OCI-LY1 (cell line): ENCODE data around the gene CCDC57.

Experiments
- H2AFZ ChIP-seq: fragments of 200-600 bp; sonication (generic), shearing (Covaris generic); 2 replicates; pipeline ENCODE4 v1.6.0; 2014; ENCODE audit warnings: antibody characterized with exemption, mild to moderate bottlenecking, low read length
- H3F3A ChIP-seq: fragments of 200-600 bp; sonication (generic), shearing (Covaris generic); 2 replicates; pipeline ENCODE4 v1.6.0; 2014; ENCODE audit warnings: mild to moderate bottlenecking, antibody characterized with exemption, low read length, moderate library complexity; ENCODE audit not compliant: insufficient read depth
- H3K27ac ChIP-seq: fragments of 200-600 bp; sonication (generic); 2 replicates; pipeline ENCODE4 v1.5.1; 2014; ENCODE audit warnings: low read length, mixed run types, mild to moderate bottlenecking, low read depth; ENCODE audit not compliant: poor library complexity, severe bottlenecking
- H3K27me3 ChIP-seq: fragments of 200-600 bp; sonication (generic); 2 replicates; pipeline ENCODE4 v1.6.0; 2014; ENCODE audit warnings: antibody characterized with exemption, mild to moderate bottlenecking, low read length, moderate library complexity; ENCODE audit not compliant: insufficient read depth
- H3K36me3 ChIP-seq: fragments of 200-600 bp; sonication (generic); 2 replicates; pipeline ENCODE4 v1.6.1; 2014; ENCODE audit warnings: mild to moderate bottlenecking, antibody characterized with exemption, low read length, moderate library complexity, mixed read lengths; ENCODE audit not compliant: insufficient read depth
- H3K4me1 ChIP-seq: fragments of 200-600 bp; sonication (generic); 2 replicates; pipeline ENCODE4 v1.5.1; 2014; ENCODE audit warnings: mild to moderate bottlenecking, low read length, moderate library complexity; ENCODE audit not compliant: insufficient read depth, severe bottlenecking
- H3K4me2 ChIP-seq: fragments of 200-600 bp; sonication (generic), shearing (Covaris generic); 2 replicates; pipeline ENCODE4 v1.6.1; 2014; ENCODE audit warnings: low read length
- H3K4me3 ChIP-seq: fragments of 200-600 bp; sonication (generic); 2 replicates; pipeline ENCODE4 v1.5.1; 2014; ENCODE audit warnings: low read length, low read depth, mild to moderate bottlenecking, mixed read lengths; ENCODE audit not compliant: poor library complexity, severe bottlenecking
- H3K79me2 ChIP-seq: fragments of 200-600 bp; shearing (Covaris generic); 2 replicates; pipeline ENCODE4 v1.6.1; 2016; ENCODE audit warnings: mixed run types, low read length, mixed read lengths; ENCODE audit not compliant: insufficient read depth
- H3K9ac ChIP-seq: fragments of 200-600 bp; sonication (generic), shearing (Covaris generic); 2 replicates; pipeline ENCODE4 v1.6.1; 2014; ENCODE audit warnings: mild to moderate bottlenecking, low read length, mixed read lengths
- H3K9me2 ChIP-seq: fragments of 200-600 bp; sonication (generic), shearing (Covaris generic); 2 replicates; pipeline ENCODE4 v1.6.1; 2014; ENCODE audit warnings: low read depth, mild to moderate bottlenecking, low read length, mixed read lengths
- H3K9me3 ChIP-seq: fragments of 200-600 bp; shearing (Covaris generic); 2 replicates; pipeline ENCODE4 v1.6.1; 2014; ENCODE audit warnings: low read length, mixed read lengths
- H4K20me1 ChIP-seq: fragments of 200-600 bp; sonication (generic), shearing (Covaris generic); 2 replicates; pipeline ENCODE4 v1.6.0; 2016; ENCODE audit warnings: mild to moderate bottlenecking, low read length; ENCODE audit not compliant: insufficient read depth
- EZH2 ChIP-seq: fragments of 200-600 bp; sonication (generic), shearing (Covaris generic); IDR thresholded peaks from 2 replicates; pipeline ENCODE4 v1.8.0; 2017; ENCODE audit warnings: borderline replicate concordance, mixed run types, mild to moderate bottlenecking, antibody characterized with exemption, low read length, moderate library complexity, mixed read lengths
- TF ChIP-seq, protein P1 (sequence below): fragments of 200-600 bp; sonication (generic), shearing (Covaris generic); IDR thresholded peaks from 2 replicates; pipeline ENCODE4 v1.5.1; 2017; ENCODE audit warnings: mild to moderate bottlenecking, antibody characterized with exemption, low read length, moderate library complexity, mixed read lengths

Gene CCDC57

DNA sequence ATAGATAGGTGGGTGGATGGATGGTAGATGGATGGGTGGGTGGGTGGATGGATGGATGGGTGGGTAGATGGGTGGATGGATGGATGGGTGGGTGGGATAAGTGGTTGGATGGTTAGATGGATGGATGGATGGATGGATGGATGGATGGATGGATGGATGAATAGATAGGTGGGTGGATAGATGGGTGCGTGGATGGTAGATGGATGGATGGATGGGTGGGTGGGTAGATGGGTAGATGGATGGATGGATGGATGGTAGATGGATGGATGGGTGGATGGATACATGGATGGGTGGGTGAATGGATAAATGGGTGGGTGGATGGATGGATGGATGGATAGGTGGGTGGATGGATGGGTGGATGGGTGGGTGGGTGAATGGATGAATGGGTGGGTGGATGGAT is 64.6 kb downstream of the CCDC57 start:
- H3F3A ChIP-seq: no peaks in the 10 kb centered on the region
- no peak overlapping the region for H3K4me3 ChIP-seq
- no peaks in the 10 kb centered on the region for H3K9me3 ChIP-seq
- no peak overlapping the region for H3K9ac ChIP-seq
- no peaks in the 10 kb centered on the region for H3K4me1 ChIP-seq
- no peak for TF ChIP-seq EZH2
- TF ChIP-seq, protein P1, sequence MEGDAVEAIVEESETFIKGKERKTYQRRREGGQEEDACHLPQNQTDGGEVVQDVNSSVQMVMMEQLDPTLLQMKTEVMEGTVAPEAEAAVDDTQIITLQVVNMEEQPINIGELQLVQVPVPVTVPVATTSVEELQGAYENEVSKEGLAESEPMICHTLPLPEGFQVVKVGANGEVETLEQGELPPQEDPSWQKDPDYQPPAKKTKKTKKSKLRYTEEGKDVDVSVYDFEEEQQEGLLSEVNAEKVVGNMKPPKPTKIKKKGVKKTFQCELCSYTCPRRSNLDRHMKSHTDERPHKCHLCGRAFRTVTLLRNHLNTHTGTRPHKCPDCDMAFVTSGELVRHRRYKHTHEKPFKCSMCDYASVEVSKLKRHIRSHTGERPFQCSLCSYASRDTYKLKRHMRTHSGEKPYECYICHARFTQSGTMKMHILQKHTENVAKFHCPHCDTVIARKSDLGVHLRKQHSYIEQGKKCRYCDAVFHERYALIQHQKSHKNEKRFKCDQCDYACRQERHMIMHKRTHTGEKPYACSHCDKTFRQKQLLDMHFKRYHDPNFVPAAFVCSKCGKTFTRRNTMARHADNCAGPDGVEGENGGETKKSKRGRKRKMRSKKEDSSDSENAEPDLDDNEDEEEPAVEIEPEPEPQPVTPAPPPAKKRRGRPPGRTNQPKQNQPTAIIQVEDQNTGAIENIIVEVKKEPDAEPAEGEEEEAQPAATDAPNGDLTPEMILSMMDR: no peak
- H2AFZ ChIP-seq: no peak overlapping the region
- H3K79me2 ChIP-seq: no peaks in the 10 kb centered on the region
- H4K20me1 ChIP-seq: no peaks in the 10 kb centered on the region
- no peaks in the 10 kb centered on the region for H3K36me3 ChIP-seq
- 0 out of 2 replicates have a peak, but pooled peaks cover 2% of the 10 kb centered on the region for H3K27me3 ChIP-seq
- H3K27ac ChIP-seq: no peak overlapping the region
- H3K9me2 ChIP-seq: no peaks in the 10 kb centered on the region
- H3K4me2 ChIP-seq: no peak overlapping the region

DNA sequence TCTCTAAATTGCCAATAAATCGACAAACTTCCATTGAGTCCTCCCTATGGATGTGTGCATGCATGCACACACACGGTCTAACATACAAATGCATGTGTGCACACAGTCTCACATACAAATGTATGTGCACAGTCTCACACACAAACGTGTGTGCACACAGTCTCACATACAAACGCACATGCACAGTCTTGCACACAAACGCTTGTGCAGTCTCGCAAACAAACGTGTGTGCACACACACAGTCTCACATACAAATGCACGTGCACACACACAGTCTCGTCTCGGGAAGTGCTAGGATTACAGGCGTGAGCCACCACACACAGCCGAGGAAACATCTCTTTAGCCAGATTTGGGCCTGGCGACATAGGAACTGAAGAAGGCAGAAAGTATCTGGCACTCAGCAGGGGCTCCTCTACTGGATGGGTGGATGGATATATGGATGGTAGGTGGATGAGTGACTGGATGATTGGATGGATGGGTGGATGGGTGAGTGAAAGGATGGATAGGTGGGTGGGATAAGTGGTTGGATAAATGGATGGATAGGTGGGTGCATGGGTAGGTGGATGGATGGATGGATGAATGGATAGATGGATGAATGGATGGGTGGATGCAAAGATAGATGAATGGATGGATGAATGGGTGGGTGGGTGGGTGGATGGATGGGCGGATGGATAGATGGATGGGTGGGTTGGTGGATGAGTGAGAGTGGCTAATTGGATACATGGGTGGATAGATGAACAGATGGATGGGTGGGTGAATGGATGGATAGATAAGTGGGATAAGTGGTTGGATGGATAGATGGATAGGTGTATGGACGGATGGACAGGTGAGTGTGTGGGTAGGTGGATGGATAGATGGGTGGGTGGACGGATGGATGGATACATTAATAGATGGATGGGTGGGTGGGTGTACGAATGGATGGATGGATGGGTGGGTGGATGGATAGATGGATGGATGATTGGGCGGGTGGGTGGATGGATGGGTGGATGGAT is 65.7 kb downstream of the CCDC57 start:
- H3K9me2 ChIP-seq: no peaks in the 10 kb centered on the region
- TF ChIP-seq, protein P1: no peak
- TF ChIP-seq EZH2: no peak
- H3K9me3 ChIP-seq: no peaks in the 10 kb centered on the region
- no peak overlapping the region for H2AFZ ChIP-seq
- no peaks in the 10 kb centered on the region for H3K36me3 ChIP-seq
- 0 out of 2 replicates have a peak, but pooled peaks cover 4% of the 10 kb centered on the region for H3K27me3 ChIP-seq
- H3K4me1 ChIP-seq: no peaks in the 10 kb centered on the region
- H3K9ac ChIP-seq: no peak overlapping the region
- no peaks in the 10 kb centered on the region for H3K79me2 ChIP-seq
- H3K4me2 ChIP-seq: no peak overlapping the region
- H3K27ac ChIP-seq: no peak overlapping the region
- no peak overlapping the region for H3K4me3 ChIP-seq
- no peaks in the 10 kb centered on the region for H4K20me1 ChIP-seq
- H3F3A ChIP-seq: no peaks in the 10 kb centered on the region

DNA sequence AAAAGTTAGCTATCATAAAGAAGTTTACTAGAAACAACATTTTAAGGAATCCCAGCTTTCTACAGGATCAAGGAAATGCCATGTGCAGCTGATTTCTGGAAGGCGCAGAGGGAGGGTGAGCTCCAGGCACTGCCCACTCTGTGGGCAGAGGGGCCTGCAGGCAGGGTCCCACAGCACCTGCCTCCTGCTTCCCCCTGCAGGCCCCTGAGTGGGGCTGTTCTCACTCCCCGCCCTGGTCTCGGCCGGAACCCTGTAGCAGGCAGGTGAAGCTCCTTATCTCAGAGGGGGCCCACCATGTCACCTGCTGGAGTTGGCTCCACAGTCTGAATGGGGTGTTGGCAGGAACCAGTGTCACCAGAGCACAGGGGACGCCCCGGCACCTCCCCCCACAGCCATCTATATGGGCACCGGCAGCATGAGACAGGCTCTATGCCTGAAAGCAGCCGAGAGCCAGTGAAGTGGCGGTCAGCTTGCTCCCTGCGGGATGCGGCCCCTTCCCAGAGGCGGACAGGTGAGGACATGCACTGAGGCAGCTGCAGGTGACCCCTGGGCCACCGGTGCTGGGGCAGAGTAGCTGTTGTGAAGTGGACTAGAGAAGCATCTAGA is 67.0 kb downstream of the CCDC57 start:
- H3K4me1 ChIP-seq: no peaks in the 10 kb centered on the region
- H3K79me2 ChIP-seq: no peaks in the 10 kb centered on the region
- H3K4me3 ChIP-seq: no peak overlapping the region
- no peak overlapping the region for H3K4me2 ChIP-seq
- no peaks in the 10 kb centered on the region for H3K36me3 ChIP-seq
- H3K9me2 ChIP-seq: no peaks in the 10 kb centered on the region
- TF ChIP-seq, protein P1: no peak
- no peak for TF ChIP-seq EZH2
- no peaks in the 10 kb centered on the region for H3F3A ChIP-seq
- H3K9ac ChIP-seq: no peak overlapping the region
- H3K27ac ChIP-seq: no peak overlapping the region
- H4K20me1 ChIP-seq: no peaks in the 10 kb centered on the region
- no peak overlapping the region for H2AFZ ChIP-seq
- no peaks in the 10 kb centered on the region for H3K9me3 ChIP-seq
- H3K27me3 ChIP-seq: 0 out of 2 replicates have a peak, but pooled peaks cover 4% of the 10 kb centered on the region
